SU-DHL-6 (cell line): ENCODE data around the gene TACC3.

Experiments used
- H2AFZ ChIP-seq: fragments of 200-600 bp; sonication (generic); 2 replicates; pipeline ENCODE4 v1.6.1; 2014; ENCODE audit warnings: low read depth, mild to moderate bottlenecking, moderate library complexity, mixed read lengths, antibody characterized with exemption, low read length; ENCODE audit not compliant: severe bottlenecking
- H3F3A ChIP-seq: fragments of 200-600 bp; shearing (Covaris generic); 2 replicates; pipeline ENCODE4 v1.6.0; 2016; ENCODE audit warnings: antibody characterized with exemption, mild to moderate bottlenecking; ENCODE audit not compliant: insufficient read depth
- H3K27ac ChIP-seq: fragments of 200-600 bp; sonication (generic); 2 replicates; pipeline ENCODE4 v1.5.1; 2016; ENCODE audit warnings: low read depth, mild to moderate bottlenecking, low read length, moderate library complexity, mixed read lengths
- H3K27me3 ChIP-seq: fragments of 200-600 bp; sonication (generic), shearing (Covaris generic); 2 replicates; pipeline ENCODE4 v1.6.0; 2014; ENCODE audit warnings: mild to moderate bottlenecking, low read length
- H3K36me3 ChIP-seq: fragments of 200-600 bp; sonication (generic); 2 replicates; pipeline ENCODE4 v1.6.1; 2014; ENCODE audit warnings: mild to moderate bottlenecking, low read length, mixed read lengths
- H3K4me2 ChIP-seq: fragments of 300-600, 200-600 bp; shearing (Covaris generic), sonication (generic); 2 replicates; pipeline ENCODE4 v1.6.0; 2014; ENCODE audit warnings: low read length, low read depth, mild to moderate bottlenecking; ENCODE audit not compliant: poor library complexity, severe bottlenecking
- H3K4me3 ChIP-seq: fragments of 200-600 bp; sonication (generic); 2 replicates; pipeline ENCODE4 v1.5.1; 2014; ENCODE audit warnings: antibody characterized with exemption, low read length, mild to moderate bottlenecking, mixed read lengths; ENCODE audit not compliant: insufficient read depth, poor library complexity, severe bottlenecking
- H3K79me2 ChIP-seq: fragments of 200-600 bp; sonication (generic); 2 replicates; pipeline ENCODE4 v1.6.1; 2014; ENCODE audit warnings: mild to moderate bottlenecking, low read length, moderate library complexity; ENCODE audit not compliant: insufficient read depth
- H3K9ac ChIP-seq: fragments of 200-600 bp; sonication (generic); 2 replicates; pipeline ENCODE4 v1.7.0; 2014; ENCODE audit warnings: mild to moderate bottlenecking, low read length
- H3K9me2 ChIP-seq: fragments of 200-600 bp; sonication (generic); replicated peaks from 2 replicates; pipeline ENCODE4 v1.6.1; 2014; ENCODE audit warnings: low read length; ENCODE audit not compliant: insufficient read depth
- H3K9me3 ChIP-seq: fragments of 200-600 bp; sonication (generic); 2 replicates; pipeline ENCODE4 v1.6.1; 2014; ENCODE audit warnings: low read length, mixed read lengths; ENCODE audit not compliant: insufficient read depth
- H4K20me1 ChIP-seq: fragments of 200-600 bp; sonication (generic); 2 replicates; pipeline ENCODE4 v1.6.1; 2014; ENCODE audit warnings: low read depth, mild to moderate bottlenecking, antibody characterized with exemption, low read length, moderate library complexity, mixed read lengths
- CTCF ChIP-seq: fragments of 200-600 bp; sonication (generic); IDR thresholded peaks from one replicate; pipeline ENCODE4 v1.5.1; 2017; ENCODE audit warnings: antibody characterized with exemption, mild to moderate bottlenecking, low read length, moderate library complexity; ENCODE audit not compliant: insufficient read depth, poor library complexity, severe bottlenecking
- EZH2phosphoT487 ChIP-seq: fragments of 200-600 bp; sonication (generic), shearing (Covaris generic); conservative IDR thresholded peaks from 2 replicates; pipeline ENCODE4 v1.6.1; 2018; ENCODE audit warnings: mild to moderate bottlenecking, antibody characterized with exemption, low read length, moderate library complexity, mixed read lengths

TACC3 gene

GRCh38 chr4:1778642-1779392 lies 57.5 kb downstream of the TACC3 start:
- no peak for TF ChIP-seq EZH2phosphoT487
- no peak for TF ChIP-seq CTCF
- Histone ChIP-seq H3K27me3 (no peaks in the 10 kb centered on the region), H4K20me1 (no peaks in the 10 kb centered on the region), H3K9ac (no peak overlapping the region), H3K4me3 (no peak overlapping the region), H3F3A (no peaks in the 10 kb centered on the region), H3K79me2 (no peaks in the 10 kb centered on the region), H3K36me3 (no peaks in the 10 kb centered on the region), H3K27ac (no peak overlapping the region), H3K9me3 (no peaks in the 10 kb centered on the region), H3K4me2 (no peak overlapping the region), H3K9me2 (no peaks in the 10 kb centered on the region), H2AFZ (no peak overlapping the region)

GRCh38 chr4:1779588-1780382 lies 58.5 kb downstream of the TACC3 start:
- Histone ChIP-seq H2AFZ (no peak overlapping the region), H3K4me2 (no peak overlapping the region), H3K9ac (no peak overlapping the region), H3K27ac (no peak overlapping the region), H4K20me1 (no peaks in the 10 kb centered on the region), H3F3A (no peaks in the 10 kb centered on the region), H3K27me3 (no peaks in the 10 kb centered on the region), H3K9me2 (no peaks in the 10 kb centered on the region), H3K79me2 (no peaks in the 10 kb centered on the region), H3K9me3 (no peaks in the 10 kb centered on the region), H3K36me3 (no peaks in the 10 kb centered on the region), H3K4me3 (no peak overlapping the region)
- TF ChIP-seq CTCF (no peak), EZH2phosphoT487 (no peak)

GRCh38 chr4:1780435-1780834 lies 59.1 kb downstream of the TACC3 start:
- no peaks in the 10 kb centered on the region for H3F3A ChIP-seq
- no peaks in the 10 kb centered on the region for H3K79me2 ChIP-seq
- H3K27ac ChIP-seq: no peak overlapping the region
- no peak overlapping the region for H3K4me3 ChIP-seq
- no peak overlapping the region for H2AFZ ChIP-seq
- no peaks in the 10 kb centered on the region for H3K9me3 ChIP-seq
- no peaks in the 10 kb centered on the region for H4K20me1 ChIP-seq
- H3K9ac ChIP-seq: no peak overlapping the region
- no peaks in the 10 kb centered on the region for H3K36me3 ChIP-seq
- TF ChIP-seq CTCF (no peak), EZH2phosphoT487 (no peak)
- no peaks in the 10 kb centered on the region for H3K9me2 ChIP-seq
- H3K27me3 ChIP-seq: no peaks in the 10 kb centered on the region
- H3K4me2 ChIP-seq: no peak overlapping the region
